Activated CD4-positive, alpha-beta T cell treated with anti-CD3 and anti-CD28 coated beads, Interleukin-2, amount 10 ng/mL, durations not matched to agents 7 days and 5 days (primary cell): ENCODE measurements around the gene C20orf141. TPM values are rescaled to one million over a fixed set of nuclear protein-coding genes. Genes with fewer than 3 reads are reported as not detected.
"Not testable (repeated sequence)": the region's sequence is repeated elsewhere in the genome, so short reads cannot be mapped to it uniquely, and the experiment has no call there.

Experiments used
- CTCF ChIA-PET: fragments of 350-600 bp; sonication (Branson Sonifier 250); formaldehyde crosslinking; loops from one replicate; lab custom pipeline; 2021; ENCODE audit warnings: antibody characterized with exemption; lab: Charles Lee
- POLR2A ChIA-PET: fragments of 350-600 bp; sonication (Branson Sonifier 250); formaldehyde crosslinking; loops from one replicate; lab custom pipeline; 2021; ENCODE audit warnings: antibody characterized with exemption; lab: Charles Lee
- DNase-seq: peaks from one replicate; pipeline ENCODE4 v3.0.0-alpha.2; 2020
- H3K27ac Mint-ChIP-seq: one replicate; pipeline ENCODE4 v1.8.0; 2021; ENCODE audit warnings: mild to moderate bottlenecking, moderate library complexity, mixed read lengths
- H3K27me3 Mint-ChIP-seq: one replicate; pipeline ENCODE4 v1.8.0; 2021; ENCODE audit warnings: mixed read lengths
- H3K36me3 Mint-ChIP-seq: one replicate; pipeline ENCODE4 v1.8.0; 2021; ENCODE audit warnings: low read depth, mixed read lengths
- H3K4me1 Mint-ChIP-seq: one replicate; pipeline ENCODE4 v1.8.0; 2021; ENCODE audit warnings: mixed read lengths
- H3K4me3 Mint-ChIP-seq: one replicate; pipeline ENCODE4 v1.8.0; 2021; ENCODE audit warnings: mild to moderate bottlenecking, moderate library complexity, mixed read lengths
- H3K9me3 Mint-ChIP-seq: one replicate; pipeline ENCODE4 v1.8.0; 2021; ENCODE audit warnings: mixed read lengths
- total RNA-seq, 2 experiments: library from RNA; stranded (reverse); gene quantifications; one replicate each; pipeline ENCODE4 v1.2.3, GENCODE V29; 2021

Gene C20orf141
- total RNA-seq, 2 experiments from 2014 or later, result not detected

- ChIA-PET CTCF (interaction anchor here (0.5 kb wide), 1 partner anchor 690 kb away, joined by 3 read pairs; no protein-coding TSS in a partner anchor), POLR2A (no interaction called here)
- Mint-ChIP-seq H3K9me3 (peaks cover 6% of the 10 kb centered on the region), H3K4me1 (peaks cover 14% of the 10 kb centered on the region), H3K4me3 (no peak overlapping the region), H3K27me3 (peaks cover 54% of the 10 kb centered on the region), H3K27ac (no peak overlapping the region), H3K36me3 (peaks cover 5% of the 10 kb centered on the region)
- DNase-seq, result no peak
These were observed 2.0 kb downstream of the C20orf141 start for GRCh38 chr20:2816583-2817340.

GRCh38 chr20:2817341-2817726 is 2.5 kb downstream of the C20orf141 start:
- H3K27me3 Mint-ChIP-seq, result peaks cover 52% of the 10 kb centered on the region
- H3K27ac Mint-ChIP-seq, result no peak overlapping the region
- peaks cover 4% of the 10 kb centered on the region for H3K36me3 Mint-ChIP-seq
- peaks cover 3% of the 10 kb centered on the region for H3K9me3 Mint-ChIP-seq
- H3K4me1 Mint-ChIP-seq, result peaks cover 19% of the 10 kb centered on the region
- no peak overlapping the region for H3K4me3 Mint-ChIP-seq
- ChIA-PET CTCF (interaction anchor here (1.1 kb wide), 1 partner anchor 198 kb away, joined by 3 read pairs; no protein-coding TSS in a partner anchor), POLR2A (no interaction called here)
- no peak for DNase-seq

- no peak for DNase-seq
- CTCF ChIA-PET, result interaction anchor here (1.1 kb wide), 1 partner anchor 197 kb away, joined by 3 read pairs; no protein-coding TSS in a partner anchor
- peaks cover 47% of the 10 kb centered on the region for H3K27me3 Mint-ChIP-seq
These were observed 3.3 kb downstream of the C20orf141 start for GRCh38 chr20:2817891-2818595.

GRCh38 chr20:2820084-2820895 is 5.5 kb downstream of the C20orf141 start:
- Mint-ChIP-seq H3K9me3 (no peaks in the 10 kb centered on the region), H3K27ac (no peak overlapping the region), H3K4me3 (no peak overlapping the region), H3K4me1 (peaks cover 19% of the 10 kb centered on the region), H3K36me3 (peaks cover 4% of the 10 kb centered on the region), H3K27me3 (peaks cover 38% of the 10 kb centered on the region)
- ChIA-PET CTCF (no interaction called here), POLR2A (no interaction called here)
- no peak for DNase-seq

More at GRCh38 chr20:2817891-2818595, 3.3 kb downstream of the C20orf141 start:
- POLR2A ChIA-PET, result no interaction called here
- Mint-ChIP-seq H3K4me1 (peaks cover 19% of the 10 kb centered on the region), H3K4me3 (no peak overlapping the region), H3K9me3 (no peaks in the 10 kb centered on the region), H3K36me3 (peaks cover 4% of the 10 kb centered on the region), H3K27ac (no peak overlapping the region)

GRCh38 chr20:2820896-2821869 is 6.4 kb downstream of the C20orf141 start:
- DNase-seq, result no peak
- Mint-ChIP-seq H3K36me3 (peaks cover 4% of the 10 kb centered on the region), H3K4me1 (peaks cover 24% of the 10 kb centered on the region), H3K9me3 (no peaks in the 10 kb centered on the region), H3K27ac (no peak overlapping the region), H3K27me3 (peaks cover 42% of the 10 kb centered on the region), H3K4me3 (peak overlapping the region; percentile 34)
- CTCF ChIA-PET, result no interaction called here
- POLR2A ChIA-PET, result no interaction called here

GRCh38 chr20:2822073-2822472 is 7.3 kb downstream of the C20orf141 start:
- POLR2A ChIA-PET, result no interaction called here
- peaks cover 4% of the 10 kb centered on the region for H3K36me3 Mint-ChIP-seq
- peak; percentile 76 for DNase-seq
- H3K27me3 Mint-ChIP-seq, result peaks cover 46% of the 10 kb centered on the region
- CTCF ChIA-PET, result no interaction called here
- peak overlapping the region; percentile 36 for H3K4me3 Mint-ChIP-seq
- H3K9me3 Mint-ChIP-seq, result no peaks in the 10 kb centered on the region
- peaks cover 33% of the 10 kb centered on the region for H3K4me1 Mint-ChIP-seq
- H3K27ac Mint-ChIP-seq, result peak overlapping the region; percentile 41

GRCh38 chr20:2825761-2826160 is 11.0 kb downstream of the C20orf141 start:
- ChIA-PET CTCF (interaction anchor here (0.6 kb wide), 1 partner anchor 1164 kb away, joined by 3 read pairs; no protein-coding TSS in a partner anchor), POLR2A (no interaction called here)
- Mint-ChIP-seq H3K4me3 (no peak overlapping the region), H3K36me3 (no peaks in the 10 kb centered on the region), H3K4me1 (peaks cover 26% of the 10 kb centered on the region), H3K27me3 (peaks cover 47% of the 10 kb centered on the region), H3K9me3 (no peaks in the 10 kb centered on the region), H3K27ac (no peak overlapping the region)
- DNase-seq, result no peak

GRCh38 chr20:2826655-2827054 is 11.9 kb downstream of the C20orf141 start:
- CTCF ChIA-PET, result interaction anchor here (1.4 kb wide), 1 partner anchor 12 kb away, joined by 4 read pairs; no protein-coding TSS in a partner anchor
- Mint-ChIP-seq H3K36me3 (no peaks in the 10 kb centered on the region), H3K9me3 (no peaks in the 10 kb centered on the region), H3K4me1 (peaks cover 23% of the 10 kb centered on the region), H3K27ac (no peak overlapping the region), H3K27me3 (peaks cover 43% of the 10 kb centered on the region), H3K4me3 (no peak overlapping the region)
- DNase-seq, result no peak
- POLR2A ChIA-PET, result no interaction called here

- Mint-ChIP-seq H3K4me3 (no peak overlapping the region), H3K27ac (no peak overlapping the region), H3K36me3 (peaks cover 3% of the 10 kb centered on the region), H3K27me3 (peaks cover 39% of the 10 kb centered on the region), H3K9me3 (no peaks in the 10 kb centered on the region), H3K4me1 (peaks cover 19% of the 10 kb centered on the region)
- DNase-seq, result no peak
- POLR2A ChIA-PET, result no interaction called here
- CTCF ChIA-PET, result no interaction called here
These were observed 14.6 kb downstream of the C20orf141 start for GRCh38 chr20:2829376-2829775.

GRCh38 chr20:2831206-2831605 is 16.4 kb downstream of the C20orf141 start:
- DNase-seq, H3K36me3 Mint-ChIP-seq, H3K4me3 Mint-ChIP-seq, H3K27ac Mint-ChIP-seq, H3K9me3 Mint-ChIP-seq, POLR2A ChIA-PET: not testable (repeated sequence)
- CTCF ChIA-PET, result interaction anchor here (0.6 kb wide), 1 partner anchor 673 kb away, joined by 5 read pairs; no protein-coding TSS in a partner anchor
- peaks cover 34% of the 10 kb centered on the region for H3K27me3 Mint-ChIP-seq
- H3K4me1 Mint-ChIP-seq, result peaks cover 13% of the 10 kb centered on the region

- peaks cover 3% of the 10 kb centered on the region for H3K36me3 Mint-ChIP-seq
- peaks cover 6% of the 10 kb centered on the region for H3K4me1 Mint-ChIP-seq
- CTCF ChIA-PET, result no interaction called here
- H3K27ac Mint-ChIP-seq, result no peak overlapping the region
- H3K27me3 Mint-ChIP-seq, result peaks cover 10% of the 10 kb centered on the region
- H3K9me3 Mint-ChIP-seq, result no peaks in the 10 kb centered on the region
- POLR2A ChIA-PET, result no interaction called here
- DNase-seq, result no peak
- no peak overlapping the region for H3K4me3 Mint-ChIP-seq
These were observed 19.0 kb downstream of the C20orf141 start for GRCh38 chr20:2833761-2834160.
